GM21717 (cell line): ENCODE data around the gene GRPEL1.
A peak's percentile ranks its signal among the peaks of the same experiment; 100 is the strongest.

Experiments
- ATAC-seq: cut with Tn5 transposase; IDR thresholded peaks from one replicate; pipeline ENCODE4 v1.9.1; 2021; ENCODE audit warnings: mild to moderate bottlenecking, moderate library complexity; ENCODE audit not compliant: unreplicated experiment

GRPEL1 gene

DNA sequence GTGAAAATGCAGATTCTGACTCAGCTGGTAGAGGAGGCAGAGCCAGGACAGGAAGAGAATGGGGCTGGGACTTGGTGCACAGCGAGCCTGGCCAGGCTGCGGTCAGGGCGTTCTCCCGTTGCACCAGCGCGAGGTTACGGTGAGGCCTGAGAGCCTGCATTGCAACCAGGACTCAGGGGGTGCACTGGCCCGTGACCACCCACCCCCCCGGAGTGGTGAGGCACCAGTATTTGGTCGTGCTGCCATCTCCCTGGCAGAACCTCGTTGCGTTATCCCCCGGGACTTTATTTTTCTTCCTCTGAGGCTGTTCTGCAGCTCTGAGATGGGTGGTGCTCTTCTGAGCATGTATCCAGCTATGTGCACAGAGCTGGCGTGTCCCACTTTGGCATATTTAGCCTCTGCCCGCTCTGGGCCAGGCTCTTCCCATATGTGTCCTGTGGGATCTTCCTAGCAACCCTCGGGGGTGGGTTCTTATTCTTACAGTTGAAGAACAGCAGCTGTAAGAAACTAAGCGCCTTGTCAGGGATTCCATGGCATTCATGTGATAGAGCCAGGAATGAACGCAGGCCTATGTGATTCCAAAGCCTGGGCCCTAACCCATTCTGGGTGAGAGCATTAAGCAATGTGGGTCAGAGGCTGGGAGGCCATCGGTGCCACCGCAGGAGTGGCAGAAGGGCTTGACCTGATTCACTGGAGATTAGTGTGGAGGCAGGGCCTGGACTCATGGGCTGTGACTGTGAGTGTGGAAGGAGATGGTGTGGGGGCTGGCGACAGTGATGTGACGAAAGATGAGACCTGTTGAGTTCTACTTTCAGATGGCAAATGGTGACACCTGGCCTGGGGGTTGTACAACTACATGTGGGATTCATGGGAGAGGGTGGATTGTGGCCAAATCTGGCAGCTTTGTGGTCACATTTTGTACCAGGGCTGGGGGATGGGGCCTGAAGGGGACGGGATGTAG lies 21.6 kb downstream of the GRPEL1 start:
- peak; percentile 21 for ATAC-seq

DNA sequence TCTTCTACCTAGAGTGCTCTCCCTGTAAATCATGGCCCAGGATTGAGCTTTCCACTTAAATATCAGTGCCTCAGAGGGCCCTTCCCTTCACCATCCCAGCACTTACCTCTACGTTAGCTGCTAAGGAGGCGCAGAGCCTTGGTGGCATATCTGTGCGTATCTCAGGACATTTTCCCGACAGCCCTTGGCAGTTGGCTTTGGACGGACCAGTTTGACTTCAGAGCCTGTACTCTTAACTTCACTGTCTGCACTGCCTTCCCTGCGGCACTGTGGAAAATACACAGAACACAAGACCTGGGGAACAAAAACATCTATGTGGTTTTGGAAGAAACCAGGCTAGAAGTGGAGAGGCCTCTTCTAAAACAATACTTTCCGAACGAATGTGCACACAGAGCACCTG lies 22.3 kb downstream of the GRPEL1 start:
- no peak for ATAC-seq

DNA sequence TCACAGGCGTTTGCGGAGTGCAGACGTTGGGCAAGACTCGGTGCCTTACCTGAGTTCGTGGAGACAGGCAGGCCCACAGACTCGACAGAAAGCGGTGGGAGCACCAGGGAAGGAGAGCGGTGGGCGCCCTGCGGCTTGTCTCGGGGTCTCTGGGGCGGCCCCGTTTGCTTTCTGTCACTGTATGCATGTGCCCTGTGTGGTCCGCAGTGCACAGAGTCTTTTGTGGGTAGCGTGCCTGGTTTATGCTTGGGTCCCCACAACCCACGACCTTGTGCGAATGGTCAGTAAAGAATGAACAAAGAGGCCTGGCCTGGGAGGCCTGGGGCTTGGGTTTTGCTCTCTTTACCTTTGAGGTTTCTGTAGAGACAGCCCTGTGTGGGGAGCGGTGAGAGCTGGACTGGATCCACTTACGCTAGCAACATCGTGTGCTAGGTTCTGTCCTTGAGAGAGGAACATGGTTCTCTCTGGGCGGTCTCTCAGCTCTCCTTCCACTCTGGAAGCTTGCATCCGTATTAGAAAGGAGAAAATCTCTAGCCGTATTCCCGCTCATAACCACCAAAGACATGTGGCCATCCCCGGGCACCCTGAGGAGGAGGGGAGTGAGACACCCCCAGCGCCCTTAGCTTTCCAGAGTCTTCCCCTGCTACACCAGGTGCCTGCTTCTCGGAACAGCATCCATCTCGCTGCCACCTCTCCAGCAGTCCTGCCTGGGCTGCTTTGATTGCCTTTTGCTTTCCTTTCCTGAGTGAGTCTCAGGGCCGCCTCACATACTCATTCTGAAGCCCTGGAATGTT lies 23.5 kb downstream of the GRPEL1 start:
- ATAC-seq = no peak

DNA sequence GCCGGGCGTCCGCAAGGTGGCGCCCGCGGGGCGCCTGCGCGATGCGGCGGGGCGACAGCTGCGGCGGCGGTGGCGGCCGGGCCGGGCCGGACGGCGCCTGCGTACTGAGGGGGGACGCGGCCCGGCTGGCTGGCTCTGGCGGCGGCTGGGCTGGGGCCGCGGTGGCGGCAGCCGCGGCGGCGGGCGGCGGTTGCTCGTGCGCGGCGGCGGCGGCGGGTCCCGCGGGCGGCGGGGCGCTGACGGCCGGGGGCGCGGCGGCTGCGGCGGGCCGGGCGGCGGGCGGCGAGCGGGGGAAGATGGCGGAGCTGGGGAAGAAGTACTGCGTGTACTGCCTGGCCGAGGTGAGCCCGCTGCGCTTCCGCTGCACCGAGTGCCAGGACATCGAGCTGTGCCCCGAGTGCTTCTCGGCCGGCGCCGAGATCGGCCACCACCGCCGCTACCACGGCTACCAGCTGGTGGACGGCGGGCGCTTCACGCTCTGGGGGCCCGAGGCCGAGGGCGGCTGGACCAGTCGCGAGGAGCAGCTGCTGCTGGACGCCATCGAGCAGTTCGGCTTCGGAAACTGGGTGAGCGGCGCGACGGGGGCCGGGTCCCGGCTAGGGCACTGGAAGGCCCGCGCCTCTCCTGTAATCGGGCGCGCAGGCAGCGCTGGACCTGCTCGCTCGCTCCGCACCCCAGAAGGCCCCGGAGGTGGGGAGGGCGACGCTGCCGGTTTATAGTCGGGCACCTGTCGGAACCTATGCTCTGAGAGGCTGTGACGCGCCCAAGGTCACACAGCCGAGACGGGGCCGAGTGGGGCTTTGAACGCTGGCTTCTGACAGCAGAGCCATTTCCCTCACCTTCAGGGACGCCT lies 24.4 kb downstream of the GRPEL1 start, which contains the start of gene TADA2B:
Gene TADA2B (plus strand): TSS at position 89 of the 853 bp plus-strand sequence. CDS start 208 bp downstream, at position 297.
- peak; percentile 44 for ATAC-seq

DNA sequence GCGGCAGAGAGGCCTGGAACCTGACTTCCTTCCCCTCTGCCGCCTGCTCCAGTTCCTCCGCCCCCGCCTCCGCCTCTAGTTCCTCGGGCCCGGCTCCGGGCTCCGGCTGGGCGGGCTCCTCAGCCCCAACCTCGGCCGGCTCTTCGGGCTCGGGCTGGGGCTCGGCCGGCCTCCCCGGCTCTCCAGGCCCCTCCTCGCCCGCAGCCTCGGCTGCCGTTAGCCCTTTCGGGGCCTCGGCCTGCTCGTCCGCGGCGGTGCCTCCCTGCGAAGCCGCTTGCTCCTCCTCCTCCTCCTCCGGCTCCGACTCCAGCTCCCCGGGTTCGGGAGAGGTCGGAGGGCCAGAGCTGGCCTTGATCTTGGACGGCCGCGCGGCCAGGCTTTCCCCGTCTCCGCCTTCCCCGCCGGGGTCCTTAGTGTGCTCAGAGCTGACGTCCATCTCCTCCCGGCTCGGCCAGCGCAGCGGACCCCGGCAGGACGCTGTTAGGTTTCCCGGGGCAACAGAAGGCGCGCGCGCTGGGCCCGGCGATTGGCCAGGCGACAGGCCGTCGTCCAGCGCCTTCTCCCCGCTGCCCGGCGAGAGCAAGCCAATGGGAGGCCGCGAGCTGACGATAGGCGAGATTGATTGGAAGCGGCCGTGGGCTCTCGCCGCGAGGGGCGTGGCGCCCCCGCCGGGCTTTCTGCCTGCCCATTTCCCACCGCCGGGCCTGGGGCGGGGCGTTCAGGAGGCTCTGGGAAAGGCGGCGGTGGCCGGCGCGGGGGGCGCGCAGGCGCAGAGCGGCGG lies 25.2 kb downstream of the GRPEL1 start:
- ATAC-seq = peak; percentile 72

DNA sequence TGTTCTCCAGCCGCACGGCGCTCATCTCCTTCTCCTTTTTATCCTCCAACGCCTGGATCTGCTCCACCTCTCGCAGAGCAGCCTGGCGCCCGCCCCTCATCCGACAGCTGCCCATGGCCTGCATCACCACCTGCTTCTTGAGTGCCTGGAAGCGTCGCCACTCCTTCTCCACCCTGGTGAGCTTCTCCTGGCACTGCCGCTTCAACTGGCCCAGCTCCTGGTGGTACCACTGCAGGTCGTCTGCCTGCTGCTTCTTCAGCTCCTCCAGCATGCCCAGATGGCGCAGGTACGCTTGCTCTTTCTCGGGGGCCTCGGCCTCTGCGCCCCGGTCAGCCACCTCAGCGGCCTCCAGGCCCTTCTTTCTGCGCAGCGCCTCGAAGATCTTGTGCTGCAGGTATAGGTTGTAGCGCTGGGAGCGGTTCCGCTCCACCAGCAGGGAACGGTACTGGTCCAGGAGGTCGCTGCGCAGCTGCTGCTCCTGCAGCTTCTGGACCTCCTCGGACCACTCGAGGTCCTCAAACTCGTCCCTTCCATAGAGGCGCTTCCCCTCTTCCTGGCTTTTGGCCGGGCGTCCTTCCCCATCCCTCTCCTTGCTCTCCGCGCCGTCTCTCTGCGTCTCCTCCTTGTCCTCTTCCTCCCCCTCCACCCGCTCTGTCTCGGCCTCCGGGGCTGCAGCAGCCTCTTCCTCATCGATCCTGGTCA lies 25.9 kb downstream of the GRPEL1 start:
- no peak for ATAC-seq

DNA sequence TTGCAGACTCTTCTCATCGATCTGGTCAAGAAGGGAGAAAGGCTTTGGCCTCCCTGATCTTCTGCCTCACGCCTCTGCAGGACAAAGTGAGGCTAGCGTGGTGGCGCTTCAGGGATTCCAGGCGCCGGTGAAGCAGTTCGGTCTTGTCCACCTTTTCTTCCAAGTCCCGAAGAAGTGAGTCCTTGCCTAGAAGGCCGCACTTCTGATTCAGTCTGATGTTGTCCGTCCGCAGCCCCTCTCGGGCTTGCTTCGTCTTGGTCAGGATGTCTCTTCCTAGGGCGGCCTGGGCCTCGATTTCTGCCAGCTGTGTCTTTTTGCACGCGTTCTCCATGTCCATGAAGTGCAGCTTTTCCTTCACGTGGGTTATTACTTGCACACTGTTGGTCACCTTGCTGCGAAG lies 26.6 kb downstream of the GRPEL1 start:
- no peak for ATAC-seq

DNA sequence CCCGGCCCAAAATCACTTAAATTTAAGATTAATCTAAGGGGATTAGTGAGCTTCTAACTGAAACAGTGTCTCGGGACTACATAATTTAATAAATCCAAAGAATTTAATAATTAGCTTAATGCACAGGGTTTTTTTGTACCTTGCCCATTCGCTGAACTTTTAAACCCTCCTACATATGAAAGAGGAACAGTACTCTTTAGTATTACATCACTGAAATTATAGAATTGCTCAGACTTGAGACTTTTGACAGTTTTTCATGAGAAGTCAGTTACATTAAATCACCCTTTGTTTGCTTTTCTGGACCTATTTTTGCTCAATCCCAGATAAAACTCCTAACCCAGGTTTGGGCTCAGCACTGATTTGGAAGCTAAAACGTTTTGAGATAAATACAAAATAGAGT lies 27.1 kb downstream of the GRPEL1 start:
- no peak for ATAC-seq

DNA sequence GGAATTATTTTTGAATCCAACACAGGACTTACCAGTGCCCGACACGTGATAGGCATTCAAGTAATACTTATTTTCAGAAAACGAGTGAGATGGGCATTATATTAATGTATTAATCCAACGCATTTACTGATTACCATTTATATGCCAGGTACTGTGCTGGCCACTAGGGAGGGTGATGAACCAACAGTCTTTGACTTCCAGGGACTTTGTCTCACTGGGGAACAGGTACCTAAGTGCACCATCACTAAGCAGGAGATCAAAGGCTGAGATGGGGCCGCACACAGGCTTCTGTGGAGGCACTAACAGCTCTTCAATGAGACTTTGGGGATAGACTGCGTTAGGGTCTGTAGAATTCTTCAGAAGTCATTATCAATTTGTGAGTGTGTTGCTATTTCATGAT lies 30.4 kb downstream of the GRPEL1 start:
- ATAC-seq = no peak

DNA sequence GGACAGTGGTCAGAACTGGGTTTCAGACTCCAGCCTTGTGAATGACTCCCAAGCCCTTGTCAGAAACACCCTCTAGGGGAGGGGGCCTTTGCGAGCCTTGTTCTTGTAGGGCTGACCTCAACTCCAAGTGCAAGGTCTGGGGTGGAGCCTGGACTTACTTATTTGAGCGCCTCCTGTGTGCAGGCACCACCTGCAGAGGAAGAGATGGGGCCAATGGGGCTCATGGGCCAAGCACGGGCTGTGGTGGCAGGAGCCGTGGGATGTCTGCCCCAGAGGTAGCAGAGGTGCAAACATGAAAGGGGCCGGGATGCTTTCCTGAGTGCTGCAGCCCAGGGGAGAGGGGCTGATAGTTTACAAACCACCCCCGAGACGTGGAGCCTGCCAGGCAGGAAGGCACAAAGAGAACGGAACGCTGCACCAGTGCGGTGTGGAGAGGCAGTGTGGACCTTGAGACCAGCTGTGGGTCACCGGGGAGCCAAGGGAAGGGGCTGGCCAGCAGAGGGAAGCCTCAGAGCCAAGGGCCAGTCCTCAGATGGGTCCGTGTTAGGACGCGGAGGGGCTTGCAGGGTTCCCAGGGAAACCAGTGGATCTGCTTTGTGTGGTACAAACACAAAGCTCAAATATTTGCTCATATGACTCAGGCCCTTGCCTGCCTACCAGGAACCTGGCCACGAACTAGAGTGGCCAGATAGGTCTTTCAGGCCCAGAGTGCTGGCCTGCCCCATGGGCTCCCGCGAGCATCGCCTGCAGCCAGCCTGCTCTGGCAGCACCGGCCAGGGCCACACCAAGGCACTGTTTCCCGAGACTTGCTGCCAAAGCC lies 33.4 kb downstream of the GRPEL1 start:
- no peak for ATAC-seq

DNA sequence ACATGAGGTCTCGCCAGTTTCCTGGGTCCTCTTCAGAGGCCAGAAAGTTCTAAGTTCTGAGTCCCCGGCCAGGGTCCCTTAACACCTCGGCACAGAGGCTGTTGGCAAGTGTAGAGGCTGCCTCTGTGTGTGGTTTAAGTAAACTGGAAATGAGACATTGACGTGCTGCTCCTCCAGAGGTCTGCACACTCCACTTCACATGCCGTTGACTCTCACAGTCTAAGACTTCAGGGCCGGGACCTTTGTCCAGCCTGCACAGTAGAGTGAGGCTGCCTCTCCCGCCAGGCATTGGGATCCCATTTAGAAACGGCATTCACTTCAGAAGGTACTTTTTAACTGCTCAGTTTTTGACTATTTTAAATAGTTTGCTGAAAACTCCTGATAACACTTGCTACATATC lies 35.3 kb downstream of the GRPEL1 start:
- no peak for ATAC-seq

DNA sequence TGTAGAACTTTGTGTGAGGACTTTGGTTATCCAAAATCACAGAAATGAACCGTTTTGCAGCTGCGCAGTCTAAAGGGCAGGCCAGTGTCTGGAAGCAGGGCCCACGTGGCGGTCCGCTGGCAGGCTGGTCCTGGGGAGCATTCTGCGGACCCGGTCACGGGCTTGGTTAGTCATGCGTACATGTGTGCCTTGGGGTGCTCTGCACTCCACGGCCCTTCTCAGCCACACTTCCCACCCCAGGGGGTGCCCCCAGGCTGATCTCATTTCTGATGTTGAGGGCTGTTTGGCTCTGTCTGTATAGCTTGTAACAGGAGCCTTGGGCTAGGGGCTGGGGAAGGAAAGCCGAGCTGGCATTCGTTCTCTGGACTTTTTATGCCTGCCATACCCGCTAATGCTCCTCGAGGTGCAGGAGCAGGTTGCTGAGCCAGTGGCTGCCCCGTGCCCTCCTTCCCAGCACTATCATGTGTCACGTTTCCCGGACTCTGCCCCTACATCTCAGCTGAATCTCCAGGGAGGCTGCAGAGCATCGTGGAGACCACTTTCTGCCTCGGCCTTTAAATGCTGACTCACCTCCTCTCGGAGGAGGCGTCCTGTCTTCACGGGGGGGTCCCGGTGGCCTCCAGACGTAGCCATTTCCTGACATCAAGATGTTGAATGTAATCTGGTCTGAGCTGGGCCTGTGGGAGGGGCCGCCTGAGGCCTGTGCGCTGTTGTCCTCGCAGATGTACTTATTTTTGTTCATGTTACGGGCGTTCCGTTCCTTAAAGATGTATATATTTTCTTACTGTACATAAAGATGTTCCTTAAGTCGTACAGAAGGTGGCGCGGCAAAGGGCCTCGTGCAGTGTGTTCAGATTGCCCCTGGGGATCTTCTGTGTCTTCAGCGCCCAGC lies 36.1 kb downstream of the GRPEL1 start:
- no peak for ATAC-seq

DNA sequence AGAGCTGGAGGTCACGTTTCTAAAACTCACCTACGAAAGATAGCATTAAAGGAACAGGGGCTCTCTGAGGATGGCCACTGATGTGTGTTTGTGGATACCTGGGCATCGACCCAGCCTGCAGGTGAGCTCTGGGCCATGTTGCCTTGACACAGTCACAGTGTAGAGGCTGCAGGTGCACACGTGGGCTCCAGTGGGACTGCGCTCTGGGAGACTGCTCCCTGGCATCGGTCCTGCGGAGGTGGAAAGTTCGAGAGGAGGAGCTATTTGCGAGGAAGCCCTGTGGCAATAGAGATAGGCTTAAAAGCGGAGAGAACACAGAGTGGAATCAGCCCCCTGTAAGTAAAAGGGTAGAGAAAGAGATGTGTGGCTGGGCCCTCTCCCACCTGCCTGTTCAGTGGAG lies 37.0 kb downstream of the GRPEL1 start:
- ATAC-seq = no peak

DNA sequence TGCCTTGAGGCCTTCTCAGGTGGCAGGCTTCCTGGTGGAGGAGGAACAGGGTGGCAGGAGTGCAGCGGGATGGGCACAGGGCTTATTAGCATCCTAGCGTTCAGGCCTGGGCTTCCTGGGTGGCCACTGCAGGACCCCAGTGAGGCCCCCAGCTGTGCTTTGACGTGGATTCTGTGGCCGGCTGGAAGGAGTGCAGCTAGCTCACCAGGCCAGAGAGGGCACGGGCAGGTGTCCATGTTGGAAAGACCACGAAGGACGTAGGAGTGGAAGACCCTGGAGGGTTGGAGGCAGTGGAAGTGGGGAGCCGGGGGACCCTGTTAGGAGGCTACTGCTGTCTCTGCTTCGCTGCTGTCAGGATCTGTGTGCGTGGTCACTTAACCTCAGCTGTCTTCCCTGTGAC lies 37.9 kb downstream of the GRPEL1 start:
- no peak for ATAC-seq

DNA sequence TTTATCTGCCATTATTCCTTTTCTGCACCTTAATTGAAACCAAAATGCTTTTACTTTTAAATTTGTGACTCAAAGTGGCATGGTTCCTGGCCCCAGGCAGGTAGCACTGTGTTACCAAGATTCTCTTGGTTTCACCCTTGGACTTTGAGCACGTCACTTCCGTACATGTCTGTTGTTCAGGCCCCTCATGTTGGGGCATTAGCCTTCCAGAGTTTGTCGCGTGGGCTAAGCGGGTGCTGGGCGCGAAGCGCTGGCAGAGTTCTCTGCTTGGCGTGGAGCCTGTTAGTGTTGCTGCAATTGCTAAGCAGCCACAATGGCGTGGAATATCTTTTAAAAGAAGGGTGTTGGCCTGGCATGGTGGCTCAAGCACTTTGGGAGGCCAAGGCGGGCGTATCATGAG lies 38.7 kb downstream of the GRPEL1 start:
- ATAC-seq = no peak

DNA sequence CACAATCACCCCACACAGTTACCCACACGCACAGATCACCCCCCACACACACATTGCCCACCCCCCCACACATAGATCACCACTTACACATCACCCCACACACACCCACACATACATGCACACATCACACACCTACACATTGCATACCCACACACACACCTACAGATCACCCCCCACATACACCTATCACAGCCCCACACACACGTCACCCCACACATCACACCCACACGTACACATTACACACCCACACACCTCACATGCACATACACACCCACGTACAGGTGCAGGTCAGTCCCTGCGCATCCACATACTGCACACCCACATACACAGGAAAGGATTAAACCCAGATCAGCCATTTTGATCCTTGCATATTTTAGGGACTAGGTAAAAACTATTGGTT lies 40.0 kb downstream of the GRPEL1 start:
- no peak for ATAC-seq

DNA sequence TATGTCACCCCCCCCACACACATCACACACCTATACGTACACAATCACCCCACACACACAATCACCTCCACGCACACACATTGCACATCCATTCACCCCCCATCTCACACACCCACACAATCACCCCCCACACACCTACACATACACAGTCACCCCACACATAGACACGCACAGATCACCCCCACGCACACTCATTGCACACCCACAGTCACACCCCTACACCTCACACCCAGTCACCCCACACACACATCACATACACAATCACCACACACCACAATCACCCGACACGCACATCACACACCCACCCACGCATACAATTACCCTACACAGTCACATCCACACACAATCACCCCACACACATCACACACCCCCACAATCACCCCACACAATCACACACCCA lies 40.6 kb downstream of the GRPEL1 start:
- ATAC-seq = no peak

DNA sequence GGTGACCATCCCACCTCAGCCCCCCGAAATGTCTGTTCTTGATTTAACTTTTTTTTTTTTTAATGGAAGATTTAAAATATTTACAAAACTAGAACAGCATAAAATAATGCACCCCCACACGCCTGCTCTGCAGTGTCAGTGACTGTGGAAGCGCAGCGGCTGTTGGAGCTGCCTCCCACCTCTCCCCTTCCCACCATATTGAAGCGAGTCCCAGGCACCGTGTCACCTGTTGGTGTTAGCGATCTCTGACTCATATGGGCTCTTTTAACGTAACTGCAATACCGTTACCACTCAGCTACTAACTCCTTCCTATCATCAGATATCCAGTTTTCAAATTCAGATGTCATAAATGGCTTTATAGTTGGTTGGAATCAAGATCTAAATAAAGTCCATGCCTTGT lies 41.8 kb downstream of the GRPEL1 start:
- ATAC-seq = no peak
